Adrenal gland (tissue), 5 donors: Measurements from ENCODE around the gene MYT1.

ENCODE experiments used
- CTCF ChIP-seq, 6 experiments: fragments of 450-650 bp in 4 of 6; fragments of 200-600 bp in 2 of 6; sonication (generic) in 1 of 6; IDR thresholded peaks; 1 replicate in 5 of 6; 2 replicates in 1 of 6; pipeline versions ENCODE4 v1.5.1 to v1.8.0; 2016 to 2021; ENCODE audit warnings: antibody characterized with exemption in 6 of 6, mild to moderate bottlenecking in 2 of 6, moderate library complexity in 1 of 6
- POLR2A ChIP-seq, 2 donors: fragments of 450-650 bp; IDR thresholded peaks; one replicate each; pipeline ENCODE4 v1.6.1; 2017; ENCODE audit warnings: antibody characterized with exemption in 2 of 2, mild to moderate bottlenecking in 2 of 2, moderate library complexity in 1 of 2
- donor health status: DM: no; HTN: no; CAD: no.

GRCh38 chr20:64220891-64221527, 56.8 kb downstream of the MYT1 start:
- no peak for TF ChIP-seq CTCF (IDR thresholded peaks at IDR 0.05)
- no peak for TF ChIP-seq POLR2A (IDR thresholded peaks at IDR 0.05)
